ENCODE results near the gene VIPAS39.
"Not testable (repeated sequence)": the region's sequence is repeated elsewhere in the genome, so short reads cannot be mapped to it uniquely, and the experiment has no call there.

VIPAS39 gene

DNA sequence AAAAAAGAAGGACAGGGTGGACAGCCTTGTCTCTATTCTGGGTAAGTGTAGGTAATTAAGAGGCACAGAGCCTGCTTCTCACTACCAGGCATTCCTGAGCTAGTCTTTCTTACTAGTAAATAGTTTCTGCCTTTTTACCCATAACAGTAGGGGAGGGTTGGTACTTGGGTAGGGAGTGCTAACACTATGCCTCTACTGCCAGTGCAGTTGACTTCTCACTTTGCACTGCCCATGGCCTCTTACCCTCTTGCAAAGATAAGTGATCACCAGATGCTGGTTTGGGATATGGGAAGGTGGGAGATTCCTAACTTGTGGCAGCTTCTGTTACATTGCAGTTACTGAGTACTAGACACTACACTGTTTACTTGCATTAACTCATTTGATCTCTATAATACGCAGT lies 12.1 kb upstream of the VIPAS39 start:
- no peak for DNase-seq

DNA sequence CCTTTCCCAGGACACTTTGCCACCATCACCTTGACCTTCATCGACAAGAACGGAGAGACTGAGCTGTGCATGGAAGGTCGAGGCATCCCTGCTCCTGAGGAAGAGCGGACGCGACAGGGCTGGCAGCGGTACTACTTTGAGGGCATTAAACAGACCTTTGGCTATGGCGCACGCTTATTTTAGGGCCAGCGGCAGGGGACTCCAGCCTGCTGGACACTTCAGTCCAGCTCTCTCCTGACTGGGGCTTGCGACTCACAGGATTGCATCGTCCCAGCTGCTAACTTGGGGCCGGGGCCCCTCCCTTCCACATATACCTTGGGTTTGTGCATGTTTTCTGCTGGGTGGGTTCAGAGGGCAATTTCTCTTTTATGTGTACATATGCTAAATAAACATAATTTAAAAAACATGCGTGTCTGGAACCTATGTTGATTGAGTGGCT lies 11.7 kb upstream of the VIPAS39 start:
- DNase-seq = no peak

DNA sequence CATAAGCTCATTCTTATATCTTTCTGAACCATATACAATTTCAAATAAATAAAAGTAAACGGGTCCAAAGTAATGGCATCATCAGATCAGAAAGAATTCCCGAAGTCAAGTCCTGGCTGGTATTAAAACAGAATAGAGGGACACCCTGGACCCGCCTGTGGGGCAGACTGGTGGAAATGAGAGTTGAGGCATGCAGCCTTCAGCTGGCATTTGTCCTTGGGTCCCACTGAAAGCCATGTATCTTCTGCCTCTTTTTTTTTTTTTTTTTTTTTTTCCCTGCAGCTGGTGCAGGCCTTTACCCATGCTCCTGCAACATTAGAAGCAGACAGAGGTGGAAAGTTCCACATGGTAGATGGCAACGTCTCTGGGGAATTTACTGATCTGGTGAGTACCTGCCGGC lies 10.4 kb upstream of the VIPAS39 start:
- DNase-seq = no peak

DNA sequence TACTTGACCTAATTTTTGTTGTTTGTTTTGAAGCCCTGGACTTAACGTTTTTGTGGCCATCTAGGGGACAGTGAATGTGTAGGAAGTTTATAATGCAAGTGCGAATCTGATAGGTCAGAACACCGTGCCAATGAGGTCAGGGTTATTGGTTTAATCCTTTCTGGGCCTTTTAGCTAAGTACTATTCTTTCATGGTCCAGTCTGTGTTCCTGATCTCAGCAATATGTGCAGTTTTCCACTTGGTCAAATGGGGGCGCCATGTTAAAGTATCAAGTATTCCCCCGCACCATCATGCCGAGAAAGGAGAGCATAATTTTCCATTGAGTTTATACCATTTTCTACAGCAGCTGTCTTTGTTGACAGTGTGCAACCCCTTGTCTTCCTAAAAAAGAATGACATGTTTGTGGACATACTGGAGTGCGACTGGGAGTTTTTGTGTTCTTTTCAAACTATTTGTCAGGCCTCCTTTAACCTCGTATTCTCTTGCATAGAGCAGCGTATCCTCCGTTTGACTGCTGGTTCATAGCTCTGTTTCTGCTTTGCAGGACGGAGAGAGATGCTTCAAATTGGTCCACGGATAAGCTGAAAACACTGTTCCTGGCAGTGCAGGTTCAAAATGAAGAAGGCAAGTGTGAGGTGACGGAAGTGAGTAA lies 1.8 kb upstream of the VIPAS39 start:
- DNase-seq = peak; percentile 34

DNA sequence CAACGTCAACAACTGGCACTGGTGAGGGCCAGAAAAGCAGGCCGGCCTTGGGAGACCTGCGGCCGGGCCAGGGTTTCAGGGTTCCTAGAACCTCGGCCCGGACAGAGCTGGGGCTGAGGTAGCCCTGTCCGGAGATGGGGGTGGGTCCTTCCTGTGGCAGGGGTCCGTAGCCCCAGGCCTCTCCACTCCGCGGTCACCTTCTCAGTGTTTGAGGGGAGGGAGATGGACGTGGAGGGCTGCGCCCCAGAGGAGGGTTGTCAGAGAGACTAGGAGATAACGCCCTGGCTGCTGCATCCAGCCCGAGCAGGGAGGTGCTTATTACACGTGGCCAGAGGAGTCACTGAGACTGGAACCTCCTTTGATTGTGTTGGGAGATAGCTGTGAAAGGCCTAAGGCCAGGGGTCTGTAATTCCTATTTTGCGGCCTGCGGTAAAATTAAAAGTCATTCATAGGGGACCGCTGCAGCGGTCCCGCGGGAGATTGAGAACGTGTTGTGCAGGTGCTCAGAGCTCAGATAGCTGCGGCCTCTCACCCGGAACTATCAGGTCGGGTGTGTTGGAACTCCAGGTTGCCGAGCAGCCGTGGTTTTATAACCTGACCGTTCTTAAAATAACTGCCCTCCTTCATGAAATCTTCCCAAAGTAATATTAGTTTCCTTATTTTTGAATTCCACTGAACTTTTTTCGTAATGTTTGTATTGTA lies 999 bp upstream of the VIPAS39 start:
- DNase-seq = peak; percentile 43

DNA sequence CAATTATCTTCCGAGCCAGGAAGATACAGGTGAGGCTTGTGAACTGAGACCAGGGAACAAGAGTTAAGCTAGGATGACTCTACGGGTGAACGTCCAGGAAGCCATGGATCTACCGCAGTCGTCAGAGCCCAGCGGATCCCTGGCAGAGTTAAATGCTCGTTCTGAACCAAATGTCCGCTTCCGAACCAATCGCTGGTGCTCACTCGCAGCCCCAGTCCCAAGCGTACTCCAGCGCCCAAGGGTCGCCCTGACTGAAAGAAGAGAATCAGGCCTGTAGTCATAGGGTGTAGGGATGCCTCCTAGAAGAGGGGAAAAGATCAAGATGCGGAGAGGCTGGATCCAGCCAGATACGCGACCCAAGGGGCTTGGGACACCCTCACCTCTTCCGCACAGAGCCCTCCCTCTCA lies 283 bp downstream of the VIPAS39 start:
- DNase-seq = no peak

DNA sequence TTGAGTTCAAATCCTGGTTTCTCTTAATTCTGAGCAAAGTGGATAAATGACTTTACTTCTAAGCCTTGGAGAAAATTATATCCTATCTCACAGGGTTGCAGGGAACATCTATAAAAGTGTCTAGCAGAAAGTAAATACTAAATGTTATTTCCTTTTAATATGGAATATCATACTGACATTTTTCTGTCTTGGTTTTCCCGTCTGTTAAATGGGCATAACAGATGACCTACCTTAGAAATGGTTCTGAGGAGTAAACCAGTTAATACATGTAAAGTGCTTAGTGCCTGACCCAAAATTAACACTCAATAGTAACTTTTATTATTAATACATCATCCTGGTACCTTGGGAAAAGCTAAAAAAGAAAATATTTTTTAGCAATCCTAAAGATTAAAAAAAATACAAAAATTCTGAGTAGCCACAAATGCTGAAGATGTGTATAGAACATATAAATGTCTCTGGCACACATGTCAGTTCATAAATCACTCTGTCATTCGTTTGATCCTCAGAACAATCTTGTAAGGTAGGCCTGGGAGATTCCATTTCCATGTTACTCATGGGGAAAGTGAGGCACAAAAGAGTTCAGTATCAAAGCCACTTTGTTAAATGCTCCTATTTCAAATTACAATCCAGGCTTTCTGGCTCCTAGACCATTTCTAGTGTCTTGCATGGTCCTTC lies 1.3 kb downstream of the VIPAS39 start:
- no peak for DNase-seq

DNA sequence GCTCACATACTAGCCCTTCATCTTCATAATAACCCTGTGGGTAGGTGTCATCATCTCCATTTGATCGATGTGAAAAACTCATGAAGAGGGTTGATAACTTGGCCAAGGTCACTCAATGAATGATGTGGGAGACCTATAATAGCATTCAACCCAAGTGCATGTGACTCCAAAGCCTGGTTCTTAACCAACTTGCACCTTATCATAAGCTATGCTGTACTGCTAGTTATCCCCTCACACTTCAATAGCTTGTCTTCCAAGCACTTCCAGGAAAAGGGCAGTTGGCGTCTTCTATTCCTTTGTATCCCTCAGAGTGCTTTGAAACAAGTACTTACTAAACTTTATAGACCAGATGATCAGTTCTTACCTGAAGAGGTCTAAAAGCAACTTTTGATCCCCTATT lies 15.2 kb downstream of the VIPAS39 start:
- DNase-seq = no peak

DNA sequence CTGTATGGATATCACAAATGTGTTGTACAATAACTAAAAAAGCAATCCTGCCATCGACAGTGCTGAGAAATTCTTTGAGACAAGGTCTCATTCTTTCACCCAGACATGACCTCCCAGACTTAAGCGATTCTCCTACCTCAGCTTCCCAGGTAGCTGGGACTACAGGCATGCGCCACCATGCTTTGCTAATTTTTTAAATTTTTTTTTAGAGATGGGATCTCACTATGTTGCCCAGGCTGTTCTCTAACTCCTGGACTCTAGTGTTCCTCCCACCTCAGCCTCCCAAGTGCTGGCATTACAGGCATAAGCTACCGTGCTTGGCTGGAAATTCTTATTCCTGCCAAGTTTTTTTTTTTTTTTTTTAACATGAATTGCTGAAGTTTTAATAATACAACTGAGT lies 17.5 kb downstream of the VIPAS39 start:
- no peak for DNase-seq

DNA sequence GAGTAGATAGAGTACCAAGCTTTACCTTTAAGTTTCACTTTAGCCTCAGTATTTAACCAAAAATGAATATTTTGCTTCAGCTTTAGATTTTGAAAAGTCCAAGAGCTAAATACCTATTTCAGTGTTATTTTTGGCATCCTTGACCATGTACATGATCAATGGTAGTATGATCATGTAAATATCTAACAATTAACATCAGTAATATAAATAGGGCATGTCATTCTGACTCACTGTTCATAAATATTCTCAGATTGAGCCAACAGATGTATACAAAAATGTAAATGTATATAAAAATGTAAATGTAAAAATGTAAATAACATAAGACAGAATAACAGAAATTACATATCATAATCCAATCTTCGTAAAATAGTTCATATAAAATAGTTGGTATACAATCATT lies 18.8 kb downstream of the VIPAS39 start:
- no peak for DNase-seq

DNA sequence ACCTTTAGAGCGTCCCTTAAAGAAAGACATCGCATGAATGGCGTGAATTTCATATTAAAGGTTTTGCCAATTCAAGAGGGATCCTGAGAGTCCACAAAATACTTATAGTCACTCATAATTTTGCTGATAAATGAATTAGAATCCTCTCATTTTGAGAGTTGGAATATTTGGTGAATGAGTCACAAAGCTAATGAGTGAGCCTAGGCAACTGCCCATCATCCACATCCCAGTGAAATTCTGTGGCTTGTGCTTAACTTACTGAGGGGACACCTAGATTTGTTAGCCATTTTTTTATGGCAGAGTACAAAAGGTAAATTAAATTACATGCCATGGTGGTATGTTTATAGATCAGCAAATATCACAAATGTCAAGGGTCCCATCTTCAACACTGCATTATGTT lies 21.4 kb downstream of the VIPAS39 start:
- DNase-seq = no peak

DNA sequence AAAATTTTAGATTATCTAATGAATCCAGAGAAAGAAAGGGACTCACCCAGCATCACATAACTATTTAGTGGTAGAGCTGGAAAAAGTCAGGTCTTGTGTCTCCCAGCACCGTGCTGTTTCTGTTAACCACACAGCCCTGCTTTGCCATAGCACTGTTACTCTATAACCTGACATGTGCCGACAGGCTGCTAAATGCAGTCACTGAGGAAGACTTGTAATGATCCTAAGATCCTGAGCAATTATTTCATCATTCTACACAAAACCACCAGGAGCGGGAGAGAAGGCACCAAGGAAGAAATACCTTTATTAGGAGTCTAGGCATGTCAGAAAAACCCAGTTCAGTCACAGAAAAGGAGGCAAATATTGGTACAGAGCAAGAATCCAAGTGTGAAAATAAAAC lies 31.0 kb downstream of the VIPAS39 start:
- no peak for DNase-seq

DNA sequence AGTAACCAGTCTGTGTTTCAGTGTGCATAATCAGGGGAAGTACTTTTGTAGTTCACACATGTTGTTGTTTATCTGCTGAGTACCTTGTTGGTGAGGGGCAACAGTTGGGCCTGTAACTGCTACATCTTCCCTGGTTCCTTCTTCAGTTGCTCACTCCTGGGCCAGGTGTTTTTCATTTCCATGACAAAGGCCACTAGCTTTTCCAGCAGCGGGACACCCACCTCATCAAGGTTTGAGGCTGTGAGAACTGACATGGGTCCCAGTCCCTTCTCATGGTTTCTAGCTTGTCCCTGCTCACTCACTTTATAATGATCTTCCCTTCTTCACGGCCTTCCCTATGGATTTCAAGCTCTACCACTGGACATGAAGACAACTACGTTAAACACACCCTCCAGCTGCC lies 32.5 kb downstream of the VIPAS39 start:
- no peak for DNase-seq

DNA sequence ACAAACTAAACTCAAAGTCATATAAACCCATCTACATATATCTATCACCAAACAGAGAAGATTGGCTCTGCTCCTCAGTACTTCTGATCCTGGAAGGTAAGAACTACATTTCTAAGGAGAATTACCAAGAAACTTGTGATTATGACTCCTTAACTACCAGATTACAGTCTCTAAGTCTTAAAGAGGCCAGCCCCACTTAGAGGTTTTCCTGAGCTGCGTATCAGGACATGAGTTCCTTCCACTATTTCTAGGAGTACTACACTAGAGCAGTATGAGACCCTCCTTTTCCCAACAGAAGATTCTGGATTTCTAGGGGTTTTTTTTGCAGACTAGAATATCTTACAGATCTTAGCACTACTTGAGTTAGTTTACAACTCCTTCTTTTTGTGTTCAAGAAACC lies 34.0 kb downstream of the VIPAS39 start, which contains the start of gene NOXRED1:
Gene NOXRED1 (minus strand): TSS at position 101 of the 400 bp plus-strand sequence. CDS start 634 bp downstream, outside the sequence.
- no peak for DNase-seq

DNA sequence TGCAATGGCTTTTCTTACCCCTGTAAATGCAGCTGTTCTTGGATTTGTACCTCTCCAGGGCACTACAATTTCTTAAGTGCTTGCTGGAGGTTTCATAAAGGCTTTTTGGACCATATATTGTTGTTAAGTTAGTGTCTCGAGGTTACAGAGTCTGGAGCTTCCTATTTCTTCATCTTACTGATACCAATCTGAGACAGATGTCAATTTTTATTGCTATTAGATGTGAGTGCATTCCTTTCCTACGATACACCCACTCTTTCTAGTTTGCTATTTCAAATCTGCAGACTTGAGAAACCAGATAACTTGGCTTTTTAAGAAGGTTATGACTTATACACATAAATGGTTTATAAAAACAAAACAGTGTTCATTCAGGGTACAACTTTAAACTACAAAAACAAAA lies 36.2 kb downstream of the VIPAS39 start:
- no peak for DNase-seq

DNA sequence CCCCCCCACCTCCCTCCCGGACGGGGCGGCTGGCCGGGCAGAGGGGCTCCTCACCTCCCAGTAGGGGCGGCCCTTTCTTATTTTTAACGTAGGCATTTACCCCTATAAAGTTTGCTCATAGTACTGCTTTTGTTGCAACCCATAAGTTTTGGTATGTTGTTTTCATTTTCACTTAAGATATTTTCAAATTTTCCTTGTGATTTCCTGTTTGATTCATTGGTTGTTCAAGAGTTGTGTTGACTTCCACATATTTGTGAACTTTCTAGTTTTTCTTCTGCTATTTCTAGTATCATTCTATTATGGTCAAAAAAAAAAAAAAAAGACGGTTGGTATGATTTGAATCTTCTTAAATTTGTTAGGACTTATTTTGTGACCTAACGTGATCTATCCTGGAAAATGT lies 40.6 kb downstream of the VIPAS39 start:
- no peak for DNase-seq

DNA sequence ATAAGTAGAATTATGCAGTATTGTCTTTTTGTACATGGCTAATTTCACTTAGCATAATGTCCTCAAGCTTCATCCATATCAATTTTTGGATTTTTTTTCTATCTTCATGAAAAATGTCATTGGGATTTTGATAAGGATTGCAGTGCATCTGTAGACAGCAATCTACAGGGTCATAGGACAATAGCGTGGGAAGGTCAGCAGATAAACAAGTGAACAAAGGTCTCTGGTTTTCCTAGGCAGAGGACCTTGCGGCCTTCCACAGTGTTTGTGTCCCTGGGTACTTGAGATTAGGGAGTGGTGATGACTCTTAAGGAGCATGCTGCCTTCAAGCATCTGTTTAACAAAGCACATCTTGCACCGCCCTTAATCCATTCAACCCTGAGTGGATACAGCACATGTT lies 41.3 kb downstream of the VIPAS39 start:
- not testable (repeated sequence) for DNase-seq

DNA sequence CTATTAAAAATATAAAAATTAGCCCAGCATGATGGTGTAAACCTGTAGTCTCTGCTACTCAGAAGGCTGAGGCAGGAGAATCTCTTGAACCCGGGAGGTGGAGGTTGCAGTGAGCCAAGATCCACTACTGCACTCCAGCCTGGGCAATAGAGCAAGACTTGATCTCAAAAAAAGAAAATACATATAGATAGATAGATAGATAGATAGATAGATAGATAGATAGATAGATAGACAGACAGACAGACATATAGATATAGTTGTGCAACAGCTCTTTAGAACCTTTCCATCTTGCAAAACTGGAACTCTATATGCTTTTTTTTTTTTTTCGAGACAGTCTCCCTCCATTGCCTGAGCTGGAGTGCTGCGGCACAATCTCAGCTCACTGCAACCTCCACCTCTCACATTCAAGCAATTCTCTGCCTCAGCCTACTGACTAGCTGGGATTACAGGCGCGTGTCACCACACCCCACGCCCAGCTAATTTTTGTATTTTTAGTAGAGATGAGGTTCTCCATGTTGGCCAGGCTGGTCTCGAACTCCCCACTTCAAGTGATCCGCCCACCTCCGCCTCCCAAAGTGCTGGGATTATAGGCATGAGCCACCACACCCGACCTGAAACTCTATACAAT lies 41.9 kb downstream of the VIPAS39 start:
- not testable (repeated sequence) for DNase-seq

DNA sequence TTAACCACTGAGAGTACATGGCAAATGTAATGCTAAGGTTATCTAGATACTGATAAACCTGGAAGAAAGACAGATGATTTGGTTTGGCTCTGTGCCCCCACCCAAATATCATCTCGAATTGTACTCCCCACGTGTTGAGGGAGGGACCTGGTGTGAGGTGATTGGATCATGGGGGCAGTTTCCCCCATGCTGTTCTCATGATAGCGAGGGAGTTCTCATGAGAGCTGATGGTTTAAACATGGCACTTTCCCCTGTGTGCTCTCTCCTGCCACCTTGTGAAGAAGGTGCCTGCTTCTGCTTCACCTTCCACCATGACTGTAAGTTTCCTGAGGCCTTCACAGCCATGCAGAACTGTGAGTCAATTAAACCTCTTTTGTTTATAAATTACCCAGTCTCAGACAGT lies 48.3 kb downstream of the VIPAS39 start:
- DNase-seq = no peak

DNA sequence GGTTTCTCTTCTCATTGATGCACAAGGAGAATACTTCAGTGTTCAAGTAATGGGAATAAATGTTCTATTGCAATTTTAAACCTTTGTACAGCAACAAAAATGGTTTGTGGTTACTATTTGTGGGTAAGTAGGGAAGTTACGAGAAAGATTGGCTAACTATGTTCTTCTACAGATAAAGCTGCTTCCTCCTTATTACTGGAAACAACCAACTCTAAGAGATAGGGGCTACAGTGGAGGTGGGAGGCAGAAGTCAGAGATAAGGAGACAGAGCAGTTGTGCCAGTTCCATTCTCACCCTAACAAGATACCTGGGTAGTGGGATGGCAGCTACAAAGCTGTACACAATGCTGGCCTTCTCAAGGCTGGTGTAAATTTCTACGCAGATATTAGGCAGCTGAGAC lies 50.2 kb downstream of the VIPAS39 start:
- no peak for DNase-seq

DNA sequence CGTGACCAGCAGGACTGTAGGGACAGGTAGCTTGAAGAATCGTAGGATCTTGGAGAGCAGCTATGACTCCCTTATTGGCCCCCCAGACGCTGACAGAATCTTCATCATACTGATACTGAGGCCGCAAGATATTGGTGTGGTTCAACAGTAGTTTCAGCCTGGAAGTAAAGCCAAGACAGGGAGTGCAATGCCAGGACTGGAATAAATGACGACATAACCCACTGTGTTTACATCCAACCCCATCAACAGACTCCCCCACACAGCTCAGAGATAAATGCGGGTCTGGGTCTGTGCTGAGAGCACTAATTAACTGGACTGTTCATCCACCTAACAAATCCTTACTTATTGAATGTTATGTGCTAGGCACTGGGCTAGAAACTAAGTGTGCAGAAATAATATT lies 50.7 kb downstream of the VIPAS39 start:
- DNase-seq = no peak

DNA sequence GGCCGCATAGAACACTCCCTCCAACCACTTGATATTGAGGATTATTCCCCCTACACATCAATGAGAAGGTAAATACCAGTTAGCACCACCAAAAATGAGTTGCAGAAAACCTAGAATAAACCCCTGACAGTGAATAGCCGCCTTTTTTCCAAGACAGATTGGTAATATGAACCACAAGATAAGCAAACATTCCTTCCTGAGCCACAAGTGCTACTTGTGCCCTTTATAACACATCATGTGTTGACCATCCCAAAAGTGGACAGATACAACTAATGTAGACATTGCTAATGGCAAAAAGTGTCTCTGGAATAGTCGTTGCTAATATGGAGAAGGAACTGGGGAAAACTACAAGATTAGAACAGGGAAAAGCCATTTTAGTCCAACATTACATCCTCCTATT lies 51.3 kb downstream of the VIPAS39 start:
- DNase-seq = no peak

DNA sequence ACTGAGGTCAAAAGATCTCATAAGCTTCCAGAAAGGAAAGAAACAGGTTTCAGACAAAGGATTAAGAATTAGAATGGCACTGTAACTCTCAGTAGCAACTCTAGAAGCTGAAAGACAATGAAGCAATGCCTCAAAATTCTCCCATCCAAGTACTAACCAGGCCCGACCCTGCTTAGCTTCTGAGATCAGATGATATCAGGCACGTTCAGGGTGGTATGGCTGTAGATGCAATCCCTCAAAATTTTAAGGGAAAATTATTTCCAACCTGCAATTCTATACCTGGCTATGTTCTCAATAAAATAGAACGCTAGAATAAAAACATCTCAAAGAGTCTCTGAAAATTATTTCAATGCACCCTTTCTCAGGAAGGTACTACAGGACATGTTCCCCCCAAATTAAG lies 53.6 kb downstream of the VIPAS39 start:
- DNase-seq = no peak

DNA sequence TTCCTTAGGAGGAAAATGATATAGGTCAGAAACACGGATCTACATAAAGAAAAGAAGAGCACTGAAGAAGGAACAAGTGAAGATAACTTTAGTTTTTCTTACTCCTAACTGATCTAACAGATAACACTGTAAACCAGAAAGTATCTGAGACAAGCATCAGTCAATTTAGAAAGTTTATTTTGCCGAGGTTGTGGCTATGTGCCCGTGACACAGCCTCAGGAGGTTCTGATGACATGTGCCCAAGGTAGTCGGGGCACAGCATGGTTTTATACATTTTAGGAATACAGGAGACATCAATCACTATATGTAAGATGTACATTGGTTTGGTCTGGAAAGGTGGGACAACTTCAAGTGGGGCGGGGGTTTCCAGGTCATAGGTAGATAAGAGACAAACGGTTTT lies 57.2 kb downstream of the VIPAS39 start:
- no peak for DNase-seq

Data from DMS79 treated with DMSO at 0.1 percent for 48 hours (cell line).